Activated CD4-positive, alpha-beta T cell treated with anti-CD3 and anti-CD28 coated beads, Interleukin-2, amount 10 ng/mL, durations not matched to agents 7 days and 5 days (primary cell): Measurements from ENCODE around the gene PAAF1. TPM values are rescaled to one million over a fixed set of nuclear protein-coding genes. Genes with fewer than 3 reads are reported as not detected.

ENCODE experiments used
- CTCF ChIA-PET: fragments of 350-600 bp; sonication (Branson Sonifier 250); formaldehyde crosslinking; loops from one replicate; lab custom pipeline; 2021; ENCODE audit warnings: antibody characterized with exemption; lab: Charles Lee
- POLR2A ChIA-PET: fragments of 350-600 bp; sonication (Branson Sonifier 250); formaldehyde crosslinking; loops from one replicate; lab custom pipeline; 2021; ENCODE audit warnings: antibody characterized with exemption; lab: Charles Lee
- DNase-seq: peaks from one replicate; pipeline ENCODE4 v3.0.0-alpha.2; 2020
- H3K27ac Mint-ChIP-seq: one replicate; pipeline ENCODE4 v1.8.0; 2021; ENCODE audit warnings: mild to moderate bottlenecking, moderate library complexity, mixed read lengths
- H3K27me3 Mint-ChIP-seq: one replicate; pipeline ENCODE4 v1.8.0; 2021; ENCODE audit warnings: mixed read lengths
- H3K36me3 Mint-ChIP-seq: one replicate; pipeline ENCODE4 v1.8.0; 2021; ENCODE audit warnings: low read depth, mixed read lengths
- H3K4me1 Mint-ChIP-seq: one replicate; pipeline ENCODE4 v1.8.0; 2021; ENCODE audit warnings: mixed read lengths
- H3K4me3 Mint-ChIP-seq: one replicate; pipeline ENCODE4 v1.8.0; 2021; ENCODE audit warnings: mild to moderate bottlenecking, moderate library complexity, mixed read lengths
- H3K9me3 Mint-ChIP-seq: one replicate; pipeline ENCODE4 v1.8.0; 2021; ENCODE audit warnings: mixed read lengths
- total RNA-seq, 2 experiments: library from RNA; stranded (reverse); gene quantifications; one replicate each; pipeline ENCODE4 v1.2.3, GENCODE V29; 2021

The PAAF1 gene
- total RNA-seq, 2 experiments from 2014 or later: 17.0 to 17.2 TPM

DNA sequence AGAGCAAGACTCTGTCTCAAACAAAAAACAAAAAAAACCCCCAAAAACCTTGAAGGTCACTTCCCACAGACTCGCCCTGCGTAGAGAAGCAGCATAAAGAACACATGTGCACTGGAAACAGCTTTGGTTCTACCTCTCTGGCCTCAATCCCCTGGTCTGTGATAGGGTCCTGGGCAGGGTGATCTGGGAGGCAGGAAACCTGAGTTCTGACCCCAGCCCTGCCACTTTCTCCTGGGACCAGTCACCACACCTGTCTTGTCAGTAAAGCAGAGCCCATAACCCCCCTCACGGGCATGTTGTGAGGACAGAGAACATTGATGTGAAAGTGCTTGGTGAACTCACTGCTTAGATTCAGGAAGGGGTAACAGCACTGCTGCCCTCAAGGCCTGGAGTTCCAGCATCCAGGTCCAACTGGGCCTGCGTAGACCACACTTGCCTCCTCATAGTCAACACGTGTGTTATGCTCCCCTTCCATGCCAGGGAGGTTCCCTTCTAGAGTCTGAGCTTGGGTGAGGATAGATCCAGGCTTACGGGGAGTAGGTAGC lies 94.4 kb downstream of the PAAF1 start:
- Mint-ChIP-seq H3K27me3 (no peaks in the 10 kb centered on the region), H3K27ac (peak overlapping the region; percentile 68), H3K4me1 (peaks cover 81% of the 10 kb centered on the region), H3K9me3 (no peaks in the 10 kb centered on the region), H3K4me3 (no peak overlapping the region), H3K36me3 (peaks cover 38% of the 10 kb centered on the region)
- DNase-seq: no peak
- ChIA-PET POLR2A (interaction anchor here (1.2 to 1.7 kb wide), 2 partner anchors 9 to 11 kb away, joined by 3 to 9 read pairs; partner anchors contain the start of gene UCP2), CTCF (interaction anchor here (1.2 kb wide), 1 partner anchor 9 kb away, joined by 4 read pairs; no protein-coding TSS in a partner anchor)

GRCh38 chr11:73972187-73972586 lies 95.4 kb downstream of the PAAF1 start:
- Mint-ChIP-seq H3K27me3 (no peaks in the 10 kb centered on the region), H3K27ac (peak overlapping the region; percentile 61), H3K36me3 (peaks cover 46% of the 10 kb centered on the region), H3K4me1 (peaks cover 89% of the 10 kb centered on the region), H3K9me3 (no peaks in the 10 kb centered on the region), H3K4me3 (no peak overlapping the region)
- ChIA-PET POLR2A (interaction anchor here (0.5 kb wide), 1 partner anchor 47 kb away, joined by 3 read pairs; no protein-coding TSS in a partner anchor), CTCF (interaction anchor here (1.0 to 1.2 kb wide), 3 partner anchors 9 to 44 kb away, joined by 3 to 4 read pairs (median 3); partner anchors contain the start of gene UCP2)
- DNase-seq: no peak

DNA sequence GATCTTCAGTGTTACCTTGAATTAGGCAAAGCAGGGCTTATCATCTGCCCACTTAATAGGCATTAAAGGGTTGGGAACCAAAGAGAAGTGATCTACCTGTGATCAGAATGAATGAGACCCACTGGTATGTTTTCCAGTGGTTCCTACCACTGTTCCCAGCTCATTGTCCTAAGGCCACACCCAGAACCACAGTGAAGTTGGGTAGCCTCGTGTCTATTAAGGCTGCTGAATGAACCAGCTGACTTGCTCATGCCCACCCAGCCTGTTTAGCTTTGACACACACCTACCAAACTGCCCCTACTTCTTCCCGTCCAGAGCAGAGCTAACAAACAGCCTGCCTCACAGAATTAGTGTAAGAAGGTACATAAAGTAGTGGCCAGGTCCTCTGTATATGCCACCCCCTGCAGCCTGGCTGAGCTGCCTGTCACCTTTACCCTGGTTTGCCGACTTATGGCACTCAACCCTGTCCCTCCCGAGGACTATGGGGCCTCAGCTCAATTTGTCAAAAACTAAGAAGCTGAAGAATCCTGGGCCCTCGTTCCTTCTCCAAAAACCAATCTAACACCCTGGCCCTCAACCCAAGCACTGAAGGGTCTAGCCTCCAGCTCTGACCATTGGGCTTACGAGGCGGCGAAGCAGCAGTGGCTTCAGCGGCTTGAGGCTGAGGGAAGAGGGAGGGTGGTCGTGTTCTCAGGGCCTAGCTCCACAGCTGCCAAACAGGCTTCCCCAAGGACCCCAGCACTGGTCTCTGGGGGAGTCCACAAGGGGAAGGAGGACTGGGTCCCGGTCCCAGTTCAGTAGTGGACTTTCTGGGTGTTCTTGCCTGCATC lies 96.0 kb downstream of the PAAF1 start:
- Mint-ChIP-seq H3K4me3 (no peak overlapping the region), H3K27ac (peak overlapping the region; percentile 94), H3K9me3 (no peaks in the 10 kb centered on the region), H3K4me1 (peaks cover 96% of the 10 kb centered on the region), H3K36me3 (peaks cover 52% of the 10 kb centered on the region), H3K27me3 (no peaks in the 10 kb centered on the region)
- CTCF ChIA-PET: interaction anchor here (1.0 to 1.2 kb wide), 3 partner anchors 8 to 43 kb away, joined by 3 to 4 read pairs (median 3); partner anchors contain the start of gene UCP2
- POLR2A ChIA-PET: interaction anchor here (0.5 kb wide), 1 partner anchor 46 kb away, joined by 3 read pairs; no protein-coding TSS in a partner anchor
- DNase-seq: no peak

GRCh38 chr11:73974604-73975478 lies 98.0 kb downstream of the PAAF1 start:
- H3K27me3 Mint-ChIP-seq: no peaks in the 10 kb centered on the region
- peak overlapping the region; percentile 53 for H3K4me3 Mint-ChIP-seq
- no peak for DNase-seq
- H3K9me3 Mint-ChIP-seq: no peaks in the 10 kb centered on the region
- ChIA-PET CTCF (interaction anchor here (0.7 to 2.4 kb wide), 3 partner anchors 10 to 281 kb away, joined by 3 to 7 read pairs (median 4); no protein-coding TSS in a partner anchor), POLR2A (interaction anchor here (0.7 kb wide), 1 partner anchor 48 kb away, joined by 4 read pairs; no protein-coding TSS in a partner anchor)
- H3K4me1 Mint-ChIP-seq: peaks cover 96% of the 10 kb centered on the region
- peak overlapping the region; percentile 94 for H3K27ac Mint-ChIP-seq
- peaks cover 71% of the 10 kb centered on the region for H3K36me3 Mint-ChIP-seq

DNA sequence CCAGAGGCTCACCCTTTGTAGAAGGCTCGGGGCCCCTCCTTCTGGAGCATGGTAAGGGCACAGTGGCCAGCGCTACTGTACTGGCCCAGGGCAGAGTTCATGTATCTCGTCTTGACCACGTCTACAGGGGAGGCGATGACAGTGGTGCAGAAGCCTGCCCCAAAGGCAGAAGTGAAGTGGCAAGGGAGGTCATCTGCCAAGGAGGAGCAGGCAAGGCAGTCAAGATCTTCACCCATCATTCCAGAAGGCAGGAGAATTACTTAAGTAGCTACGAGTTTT lies 98.6 kb downstream of the PAAF1 start:
- Mint-ChIP-seq H3K27ac (peak overlapping the region; percentile 94), H3K4me3 (peak overlapping the region; percentile 0), H3K27me3 (no peaks in the 10 kb centered on the region), H3K36me3 (peaks cover 77% of the 10 kb centered on the region), H3K9me3 (no peaks in the 10 kb centered on the region), H3K4me1 (peaks cover 96% of the 10 kb centered on the region)
- no peak for DNase-seq
- ChIA-PET POLR2A (interaction anchor here (0.7 kb wide), 1 partner anchor 48 kb away, joined by 4 read pairs; no protein-coding TSS in a partner anchor), CTCF (interaction anchor here (1.3 to 2.4 kb wide), 2 partner anchors 10 to 11 kb away, joined by 4 to 7 read pairs; no protein-coding TSS in a partner anchor)

- CTCF ChIA-PET: interaction anchor here (0.7 to 1.3 kb wide), 3 partner anchors 9 to 222 kb away, joined by 3 to 4 read pairs (median 4); no protein-coding TSS in a partner anchor
- H3K27ac Mint-ChIP-seq: peak overlapping the region; percentile 94
- H3K36me3 Mint-ChIP-seq: peaks cover 89% of the 10 kb centered on the region
- peaks cover 87% of the 10 kb centered on the region for H3K4me1 Mint-ChIP-seq
- H3K27me3 Mint-ChIP-seq: no peaks in the 10 kb centered on the region
- no peak for DNase-seq
- POLR2A ChIA-PET: no interaction called here
- H3K9me3 Mint-ChIP-seq: no peaks in the 10 kb centered on the region
- H3K4me3 Mint-ChIP-seq: no peak overlapping the region
Observed at GRCh38 chr11:73976451-73977151, 99.8 kb downstream of the PAAF1 start.

- CTCF ChIA-PET: interaction anchor here (1.1 to 2.0 kb wide), 3 partner anchors 8 to 12 kb away, joined by 3 to 4 read pairs (median 4); no protein-coding TSS in a partner anchor
- DNase-seq: no peak
- H3K27me3 Mint-ChIP-seq: no peaks in the 10 kb centered on the region
- POLR2A ChIA-PET: no interaction called here
- H3K27ac Mint-ChIP-seq: peak overlapping the region; percentile 52
- peaks cover 90% of the 10 kb centered on the region for H3K36me3 Mint-ChIP-seq
- no peaks in the 10 kb centered on the region for H3K9me3 Mint-ChIP-seq
- H3K4me1 Mint-ChIP-seq: peaks cover 75% of the 10 kb centered on the region
- no peak overlapping the region for H3K4me3 Mint-ChIP-seq
Observed at GRCh38 chr11:73977856-73978519, 101.2 kb downstream of the PAAF1 start.

DNA sequence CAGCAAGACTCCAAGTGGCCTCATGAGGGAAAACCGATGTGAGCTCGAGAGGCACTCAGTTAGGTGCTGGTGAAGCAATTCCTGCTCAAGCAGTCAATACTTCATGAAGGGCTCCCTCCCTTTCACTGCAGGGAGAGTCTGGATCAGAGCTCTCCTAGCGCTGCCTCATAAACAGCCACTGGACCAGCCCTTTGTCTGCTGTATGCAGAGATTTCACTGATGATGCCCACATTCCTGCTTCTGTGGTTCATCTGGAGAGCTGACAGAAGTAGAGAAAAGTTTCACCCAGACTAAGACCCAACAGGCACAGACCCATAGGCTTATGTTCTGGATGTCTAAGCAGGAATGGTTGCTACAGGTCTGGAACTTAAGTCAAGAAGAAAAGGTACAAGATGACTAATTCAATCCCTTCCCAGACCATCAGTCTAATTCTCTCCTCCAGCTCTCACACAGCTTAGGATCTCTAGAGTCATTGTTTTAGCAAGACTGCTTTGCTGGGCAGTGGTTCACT lies 101.8 kb downstream of the PAAF1 start:
- Mint-ChIP-seq H3K27me3 (no peaks in the 10 kb centered on the region), H3K4me3 (peak overlapping the region; percentile 83), H3K9me3 (no peaks in the 10 kb centered on the region), H3K27ac (peak overlapping the region; percentile 94), H3K4me1 (peaks cover 72% of the 10 kb centered on the region), H3K36me3 (peaks cover 87% of the 10 kb centered on the region)
- no peak for DNase-seq
- ChIA-PET POLR2A (interaction anchor here (0.6 kb wide), 1 partner anchor 254 kb away, joined by 3 read pairs; no protein-coding TSS in a partner anchor), CTCF (interaction anchor here (1.1 to 2.0 kb wide), 3 partner anchors 9 to 12 kb away, joined by 3 to 4 read pairs (median 4); no protein-coding TSS in a partner anchor)

GRCh38 chr11:73980001-73980961 lies 103.5 kb downstream of the PAAF1 start:
- ChIA-PET CTCF (interaction anchor here (0.7 to 2.0 kb wide), 13 partner anchors 8 to 191 kb away, joined by 3 to 11 read pairs (median 4); partner anchors contain the start of genes C2CD3 and PPME1), POLR2A (interaction anchor here (0.5 to 1.3 kb wide), 8 partner anchors 10 to 165 kb away, joined by 3 to 9 read pairs (median 4); partner anchors contain the start of gene UCP3)
- peaks cover 71% of the 10 kb centered on the region for H3K36me3 Mint-ChIP-seq
- DNase-seq: peak; percentile 94
- no peaks in the 10 kb centered on the region for H3K9me3 Mint-ChIP-seq
- peak overlapping the region; percentile 83 for H3K4me3 Mint-ChIP-seq
- peaks cover 68% of the 10 kb centered on the region for H3K4me1 Mint-ChIP-seq
- H3K27me3 Mint-ChIP-seq: no peaks in the 10 kb centered on the region
- peak overlapping the region; percentile 94 for H3K27ac Mint-ChIP-seq
